H1 (cell line): ENCODE data around the gene G3BP1. TPM values are rescaled to one million over a fixed set of nuclear protein-coding genes. Genes with fewer than 3 reads are reported as not detected.

Experiments used
- CHD1 ChIP-seq: IDR thresholded peaks from 2 replicates; pipeline ENCODE4 v1.6.1; 2012; ENCODE audit warnings: low read depth, low read length, improper control_type of control experiment
- CHD7 ChIP-seq: fragments of 300-600 bp; sonication (generic); IDR thresholded peaks from 2 replicates; pipeline ENCODE4 v1.7.1; 2012; ENCODE audit warnings: low read length, moderate library complexity, mild to moderate bottlenecking, inconsistent platforms; ENCODE audit not compliant: insufficient replicate concordance
- EP300 ChIP-seq, 2 experiments: IDR thresholded peaks; 1 replicate in 1 of 2; 2 replicates in 1 of 2; pipeline ENCODE4 v1.6.1; 2011 to 2012; ENCODE audit warnings: low read depth in 2 of 2, low read length in 2 of 2, mild to moderate bottlenecking in 2 of 2, borderline replicate concordance in 1 of 2, inconsistent platforms in 1 of 2, moderate library complexity in 1 of 2
- GABPA ChIP-seq: IDR thresholded peaks from 2 replicates; pipeline ENCODE4 v1.6.1; 2011; ENCODE audit warnings: mild to moderate bottlenecking, low read length, moderate library complexity, borderline replicate concordance; ENCODE audit not compliant: insufficient read depth
- MAX ChIP-seq: IDR thresholded peaks from 2 replicates; pipeline ENCODE4 v1.6.1; 2012; ENCODE audit warnings: inconsistent platforms
- SAP30 ChIP-seq: fragments of 300-600 bp; sonication (generic); IDR thresholded peaks from 2 replicates; pipeline ENCODE4 v1.7.1; 2012; ENCODE audit warnings: low read length, moderate library complexity, mild to moderate bottlenecking, inconsistent platforms; ENCODE audit not compliant: insufficient read depth, insufficient replicate concordance
- ZNF274 ChIP-seq: IDR thresholded peaks from 2 replicates; pipeline ENCODE4 v1.7.0; 2012; ENCODE audit warnings: low read length, borderline replicate concordance; ENCODE audit errors: extremely low read depth
- polyA plus RNA-seq, 7 experiments: library from polyadenylated mRNA; depleted of rRNA in 3 of 7; stranded (reverse) in 5 of 7; unstranded in 2 of 7; fragments of >200 nt in 5 of 7; fragments of 200-250 nt in 2 of 7; gene quantifications; 1 replicate in 5 of 7; 2 replicates in 1 of 7; 4 replicates in 1 of 7; pipeline versions ENCODE4 v1.2.1 to v1.2.3, GENCODE V29; 2011 to 2013; ENCODE audit warnings: missing spikeins in 2 of 7, mixed read lengths in 2 of 7
- total RNA-seq: library from RNA; stranded (reverse); fragmentation: NEBNext Ultra II Directional; extraction: Animal tissue kit (Norgen Biotek cat#: 25700); gene quantifications from 2 replicates; pipeline ENCODE4 v1.2.1, GENCODE V29; 2021
- TF ChIP-seq, protein P1 (sequence below): IDR thresholded peaks from 2 replicates; pipeline ENCODE4 v1.6.1; 2011; ENCODE audit warnings: low read depth, mild to moderate bottlenecking, low read length; ENCODE audit not compliant: insufficient read depth

G3BP1 gene
- total and polyA plus RNA-seq, 2 of the 8 experiments (the other 6 are each of a cell fraction or from before 2014, with no cell fraction given), result 71.2 to 516 TPM

- TF ChIP-seq CHD7 (no peak), CHD1 (no peak), GABPA (no peak), ZNF274 (no peak), SAP30 (no peak), EP300 (IDR thresholded peaks at IDR 0.05; ENCODE audit: borderline replicate concordance in 1 of 2, low read depth in 2 of 2, low read length in 2 of 2) (no peak), MAX (no peak)
- TF ChIP-seq, protein P1, sequence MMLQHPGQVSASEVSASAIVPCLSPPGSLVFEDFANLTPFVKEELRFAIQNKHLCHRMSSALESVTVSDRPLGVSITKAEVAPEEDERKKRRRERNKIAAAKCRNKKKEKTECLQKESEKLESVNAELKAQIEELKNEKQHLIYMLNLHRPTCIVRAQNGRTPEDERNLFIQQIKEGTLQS, result no peak
These were observed 37.7 kb upstream of the G3BP1 start (continued) for GRCh38 chr5:151734064-151734408.
